NB4 (cell line): ENCODE measurements around the gene DRG2.

ENCODE experiments used
- POLR2A ChIP-seq: IDR thresholded peaks from 2 replicates; pipeline ENCODE4 v1.6.1; 2011; ENCODE audit warnings: mild to moderate bottlenecking; ENCODE audit not compliant: insufficient read length; ENCODE audit errors: extremely low read depth
- TF ChIP-seq, protein P1 (sequence below): IDR thresholded peaks from one replicate; pipeline ENCODE4 v1.5.1; 2012; ENCODE audit warnings: low read depth, low read length
- TF ChIP-seq, protein P2 (sequence below): IDR thresholded peaks from 2 replicates; pipeline ENCODE4 v1.6.1; 2011; ENCODE audit warnings: low read depth, low read length

DNA sequence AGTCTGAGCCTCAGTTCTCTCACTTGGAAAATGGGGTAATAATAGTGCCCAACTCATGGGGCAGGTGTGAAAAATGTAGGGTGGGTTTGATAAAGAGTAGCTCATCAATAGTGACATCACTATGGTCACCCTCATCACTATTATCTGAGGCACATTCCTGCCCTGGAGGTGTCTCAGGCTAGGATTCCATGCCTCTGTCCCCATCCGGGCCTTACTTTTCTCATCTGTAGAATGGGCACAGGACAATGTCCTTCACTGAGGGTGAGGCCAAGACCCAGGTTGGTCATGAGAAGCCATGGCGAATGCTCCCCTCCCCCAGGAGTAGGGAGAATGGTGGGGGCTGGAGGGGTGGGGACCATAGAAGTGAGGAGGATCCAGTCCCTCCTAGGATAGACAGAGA is 51.3 kb downstream of the DRG2 start:
- TF ChIP-seq POLR2A, result no peak
- TF ChIP-seq, protein P1, sequence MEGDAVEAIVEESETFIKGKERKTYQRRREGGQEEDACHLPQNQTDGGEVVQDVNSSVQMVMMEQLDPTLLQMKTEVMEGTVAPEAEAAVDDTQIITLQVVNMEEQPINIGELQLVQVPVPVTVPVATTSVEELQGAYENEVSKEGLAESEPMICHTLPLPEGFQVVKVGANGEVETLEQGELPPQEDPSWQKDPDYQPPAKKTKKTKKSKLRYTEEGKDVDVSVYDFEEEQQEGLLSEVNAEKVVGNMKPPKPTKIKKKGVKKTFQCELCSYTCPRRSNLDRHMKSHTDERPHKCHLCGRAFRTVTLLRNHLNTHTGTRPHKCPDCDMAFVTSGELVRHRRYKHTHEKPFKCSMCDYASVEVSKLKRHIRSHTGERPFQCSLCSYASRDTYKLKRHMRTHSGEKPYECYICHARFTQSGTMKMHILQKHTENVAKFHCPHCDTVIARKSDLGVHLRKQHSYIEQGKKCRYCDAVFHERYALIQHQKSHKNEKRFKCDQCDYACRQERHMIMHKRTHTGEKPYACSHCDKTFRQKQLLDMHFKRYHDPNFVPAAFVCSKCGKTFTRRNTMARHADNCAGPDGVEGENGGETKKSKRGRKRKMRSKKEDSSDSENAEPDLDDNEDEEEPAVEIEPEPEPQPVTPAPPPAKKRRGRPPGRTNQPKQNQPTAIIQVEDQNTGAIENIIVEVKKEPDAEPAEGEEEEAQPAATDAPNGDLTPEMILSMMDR, result no peak
- TF ChIP-seq, protein P2, sequence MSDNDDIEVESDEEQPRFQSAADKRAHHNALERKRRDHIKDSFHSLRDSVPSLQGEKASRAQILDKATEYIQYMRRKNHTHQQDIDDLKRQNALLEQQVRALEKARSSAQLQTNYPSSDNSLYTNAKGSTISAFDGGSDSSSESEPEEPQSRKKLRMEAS, result no peak
